Measurements from ENCODE around the gene RPL3.

GRCh38 chr22:39368461-39368911 lies 49.1 kb upstream of the RPL3 start:
- no peak for TF ChIP-seq CTCF (IDR thresholded peaks at IDR 0.05)
- TF ChIP-seq EP300 (IDR thresholded peaks at IDR 0.05) = no peak
- no peak for TF ChIP-seq POLR2A (IDR thresholded peaks at IDR 0.05)
